Kidney epithelial cell (primary cell): Measurements from ENCODE around the gene SPDYE18. TPM values are rescaled to one million over a fixed set of nuclear protein-coding genes. Genes with fewer than 3 reads are reported as not detected.
"Not testable (repeated sequence)": the region's sequence is repeated elsewhere in the genome, so short reads cannot be mapped to it uniquely, and the experiment has no call there.

Experiments
- DNase-seq: peaks from one replicate; pipeline ENCODE4 v3.0.0-alpha.2; 2010; ENCODE audit warnings: low read depth
- H3K27me3 ChIP-seq: 2 replicates; pipeline ENCODE4 v1.6.0; 2011; ENCODE audit warnings: low read length; ENCODE audit not compliant: control insufficient read depth, insufficient read depth
- H3K36me3 ChIP-seq: 2 replicates; pipeline ENCODE4 v1.5.1; 2011; ENCODE audit warnings: low read length; ENCODE audit not compliant: control insufficient read depth, insufficient read depth
- H3K4me3 ChIP-seq: 2 replicates; pipeline ENCODE4 v1.5.1; 2011; ENCODE audit warnings: low read depth, mild to moderate bottlenecking, control low read depth, low read length
- total RNA-seq: library from RNA; depleted of rRNA; stranded (reverse); fragments of >200 nt; gene quantifications from 2 replicates; pipeline ENCODE4 v1.2.3, GENCODE V29; 2015

SPDYE18 gene
- total RNA-seq, 1 donor from 2014 or later = 0.08 TPM

- not testable (repeated sequence) for H3K36me3 ChIP-seq, DNase-seq, H3K27me3 ChIP-seq, H3K4me3 ChIP-seq
Measured at GRCh38 chr7:77063732-77064131, 1.4 kb upstream of the SPDYE18 start.

DNA sequence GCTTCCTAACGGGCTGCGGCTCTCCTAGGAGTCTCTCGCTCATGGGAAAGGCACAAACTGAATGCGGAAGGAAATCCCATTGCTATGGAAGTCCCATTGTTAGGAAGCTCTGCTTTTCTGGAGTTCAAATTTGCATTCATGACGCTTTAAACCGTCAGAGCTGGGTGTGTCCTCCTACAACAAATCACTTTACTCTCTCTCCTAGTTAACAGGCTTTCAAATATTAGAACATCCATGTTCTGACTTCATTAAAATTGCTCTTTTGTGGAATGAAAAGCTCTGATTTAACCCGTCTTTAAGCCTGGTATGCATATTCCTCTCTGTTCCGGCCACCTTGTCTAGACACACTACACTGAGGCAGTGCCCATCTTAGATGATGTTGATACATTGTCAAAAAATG, 30.1 kb downstream of the SPDYE18 start, which contains the start of gene SPDYE17:
Gene SPDYE17, minus strand, starts transcription at position 101 of the 400 bp plus-strand sequence. CDS start 1,791 bp downstream, outside the sequence.
- H3K27me3 ChIP-seq, H3K36me3 ChIP-seq, DNase-seq, H3K4me3 ChIP-seq: not testable (repeated sequence)

DNA sequence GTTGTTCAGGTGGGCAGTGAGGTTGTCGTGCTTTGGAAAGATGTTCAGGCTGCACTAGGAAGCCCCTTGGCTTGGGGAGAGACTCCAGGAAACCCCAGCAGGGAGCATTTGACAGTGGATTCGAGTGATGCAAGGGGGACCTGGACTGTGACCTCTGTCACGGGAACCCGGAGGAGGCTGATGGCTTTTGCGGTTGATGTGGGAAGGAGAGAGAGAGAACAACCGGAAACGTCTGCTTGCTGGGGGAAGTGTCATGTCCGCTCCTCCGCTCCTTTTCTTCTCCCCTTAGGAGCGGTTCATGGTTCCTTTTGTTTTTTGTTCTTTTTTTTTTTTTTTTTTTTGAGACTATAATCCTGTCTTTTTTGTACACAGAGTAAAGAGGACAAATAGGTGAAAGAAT, 36.0 kb downstream of the SPDYE18 start:
- not testable (repeated sequence) for DNase-seq, H3K36me3 ChIP-seq, H3K27me3 ChIP-seq, H3K4me3 ChIP-seq

- DNase-seq = peak; percentile 78
- not testable (repeated sequence) for H3K27me3 ChIP-seq, H3K36me3 ChIP-seq, H3K4me3 ChIP-seq
Measured at GRCh38 chr7:77010074-77010680, 52.2 kb downstream of the SPDYE18 start.

- not testable (repeated sequence) for DNase-seq
Measured at GRCh38 chr7:77008000-77008399, 54.4 kb downstream of the SPDYE18 start.

DNA sequence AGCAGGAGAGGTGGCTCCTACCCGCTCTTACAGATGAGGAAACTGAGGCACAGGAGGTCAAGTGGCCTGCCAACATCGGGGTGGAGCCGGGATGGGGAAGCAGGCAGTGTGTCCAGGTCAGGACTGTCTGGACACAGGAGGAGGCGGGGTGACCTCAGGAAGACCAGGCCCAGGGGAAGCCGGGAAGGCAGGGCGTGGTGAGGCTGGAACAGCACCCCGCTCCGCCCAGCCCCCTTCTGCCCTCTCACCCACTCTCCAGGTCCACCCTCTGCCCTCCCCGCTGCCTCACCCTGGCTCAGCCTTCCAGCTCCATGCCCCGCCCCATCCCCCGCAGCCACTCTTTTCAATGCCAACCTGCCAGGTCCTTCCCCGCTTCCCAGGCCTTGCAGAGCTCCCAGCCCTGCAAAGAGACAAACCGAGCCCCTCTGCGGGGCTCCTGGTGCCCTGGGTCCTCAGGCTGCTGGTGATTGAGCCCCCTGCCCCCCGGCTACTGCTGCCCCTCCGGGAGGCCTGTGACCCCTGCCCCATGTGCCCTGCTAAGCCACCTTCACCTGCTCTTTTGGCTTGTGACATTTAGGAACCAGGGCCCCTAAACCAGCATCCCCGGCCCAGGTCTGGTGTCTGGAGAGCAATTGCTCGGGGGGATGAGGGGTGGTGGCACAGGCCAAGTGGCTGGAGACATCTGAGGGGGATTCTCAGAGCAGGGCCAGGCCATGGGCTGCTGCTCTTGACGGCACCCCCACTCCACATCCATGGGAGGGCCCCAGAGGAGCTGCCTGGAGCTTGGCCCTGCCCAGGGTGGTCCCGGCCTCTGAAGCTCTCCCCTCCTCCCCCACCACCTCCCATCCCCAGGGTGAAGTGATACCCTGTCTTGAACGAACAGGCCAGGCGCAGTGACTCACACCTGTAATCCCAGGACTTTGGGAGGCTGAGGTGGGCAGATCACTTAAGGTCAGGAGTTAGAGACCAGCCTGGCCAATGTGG, 55.9 kb downstream of the SPDYE18 start:
- H3K36me3 ChIP-seq, H3K4me3 ChIP-seq, H3K27me3 ChIP-seq, DNase-seq: not testable (repeated sequence)

More at GRCh38 chr7:77008000-77008399, 54.4 kb downstream of the SPDYE18 start:
- not testable (repeated sequence) for H3K4me3 ChIP-seq, H3K27me3 ChIP-seq, H3K36me3 ChIP-seq

GRCh38 chr7:77005461-77006057, 56.8 kb downstream of the SPDYE18 start:
- H3K4me3 ChIP-seq, H3K27me3 ChIP-seq, DNase-seq, H3K36me3 ChIP-seq: not testable (repeated sequence)

GRCh38 chr7:77004151-77004550, 58.2 kb downstream of the SPDYE18 start:
- not testable (repeated sequence) for H3K27me3 ChIP-seq, H3K4me3 ChIP-seq

GRCh38 chr7:77003241-77003640, 59.1 kb downstream of the SPDYE18 start:
- H3K27me3 ChIP-seq, DNase-seq, H3K4me3 ChIP-seq, H3K36me3 ChIP-seq: not testable (repeated sequence)

More at GRCh38 chr7:77004151-77004550, 58.2 kb downstream of the SPDYE18 start:
- H3K36me3 ChIP-seq, DNase-seq: not testable (repeated sequence)

DNA sequence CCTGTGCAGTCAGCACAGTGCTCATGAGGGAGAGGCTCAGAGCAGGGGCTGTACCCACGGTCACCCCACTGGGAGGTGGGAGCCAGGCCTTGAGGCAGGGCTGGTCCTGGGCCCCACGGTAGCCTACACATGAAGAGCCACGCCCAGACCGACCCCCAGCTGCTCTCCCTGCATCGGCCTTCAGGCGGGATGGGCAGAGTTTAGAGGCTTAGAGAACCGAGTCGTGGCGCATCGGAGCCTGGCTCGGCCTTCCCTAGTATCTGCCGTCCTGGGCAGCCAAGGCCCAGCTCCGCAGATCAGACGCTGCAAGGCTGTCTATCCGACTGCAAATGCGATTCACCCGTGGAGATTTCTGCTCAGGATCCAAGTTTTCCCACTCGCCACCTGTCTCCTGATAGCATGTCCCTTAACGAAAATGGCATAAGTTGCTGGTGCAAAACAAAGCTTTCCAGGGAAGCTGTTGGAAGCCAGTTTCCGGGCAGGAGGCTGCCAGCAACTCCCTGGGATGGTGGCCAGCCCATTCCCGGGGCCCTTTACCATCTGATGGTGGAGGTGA, 59.6 kb downstream of the SPDYE18 start:
- not testable (repeated sequence) for H3K27me3 ChIP-seq, H3K4me3 ChIP-seq, H3K36me3 ChIP-seq

DNA sequence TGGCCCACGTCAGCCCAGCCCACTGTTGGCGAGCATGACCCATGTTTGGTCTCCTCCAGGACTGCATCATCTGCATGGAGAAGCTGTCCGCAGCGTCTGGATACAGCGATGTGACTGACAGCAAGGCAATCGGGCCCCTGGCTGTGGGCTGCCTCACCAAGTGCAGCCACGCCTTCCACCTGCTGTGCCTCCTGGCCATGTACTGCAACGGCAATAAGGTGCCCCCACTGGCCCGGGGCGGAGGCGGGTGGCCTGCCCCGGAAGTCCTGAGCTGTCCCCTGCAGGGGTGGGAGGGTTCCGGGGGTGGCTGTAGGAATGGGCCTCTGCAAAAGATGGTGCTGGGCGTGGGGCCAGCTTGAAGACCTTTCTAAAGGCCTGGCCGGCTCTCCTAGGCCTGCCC, 60.3 kb downstream of the SPDYE18 start:
- not testable (repeated sequence) for DNase-seq

More for the DNA sequence above, 59.6 kb downstream of the SPDYE18 start:
- DNase-seq = not testable (repeated sequence)

More for the DNA sequence above, 60.3 kb downstream of the SPDYE18 start:
- not testable (repeated sequence) for H3K27me3 ChIP-seq, H3K4me3 ChIP-seq, H3K36me3 ChIP-seq

Other genes with a start within 250 kb of the SPDYE18 start
- not detected in 2 replicates for gene SPDYE17, start 30.2 kb downstream of the SPDYE18 start, total RNA-seq
- 1.4 and 5.6 TPM in 2 replicates for gene CCDC146, start 60.1 kb upstream of the SPDYE18 start, total RNA-seq
- 0.13 and 0.21 TPM in 2 replicates for gene FGL2, start 137.3 kb upstream of the SPDYE18 start, total RNA-seq